GF-D8 (cell line): ENCODE data around the gene COG1.
A peak's percentile ranks its signal among the peaks of the same experiment; 100 is the strongest.

Source experiments
- DNase-seq: peaks from one replicate; lab custom pipeline; 2025; lab: John Stamatoyannopoulos, UW

Gene COG1

GRCh38 chr17:73168667-73169066, 24.2 kb upstream of the COG1 start:
- no peak for DNase-seq

- no peak for DNase-seq
These were observed 22.5 kb upstream of the COG1 start for GRCh38 chr17:73170324-73170723.

- no peak for DNase-seq
These were observed 20.6 kb upstream of the COG1 start for GRCh38 chr17:73172252-73172651.

GRCh38 chr17:73174126-73174525, 18.7 kb upstream of the COG1 start:
- no peak for DNase-seq

- no peak for DNase-seq
These were observed 16.8 kb upstream of the COG1 start for GRCh38 chr17:73175962-73176565.

- DNase-seq: no peak
These were observed 13.5 kb upstream of the COG1 start for GRCh38 chr17:73179387-73179786.

GRCh38 chr17:73179878-73180277, 13.0 kb upstream of the COG1 start:
- DNase-seq: no peak

GRCh38 chr17:73182616-73183310, 10.1 kb upstream of the COG1 start:
- no peak for DNase-seq

- peak; percentile 68 for DNase-seq
These were observed 8.5 kb upstream of the COG1 start for GRCh38 chr17:73184136-73184993.

- no peak for DNase-seq
These were observed 6.4 kb upstream of the COG1 start for GRCh38 chr17:73186283-73187050.

GRCh38 chr17:73187203-73187769, 5.6 kb upstream of the COG1 start:
- no peak for DNase-seq

- no peak for DNase-seq
These were observed 4.8 kb upstream of the COG1 start for GRCh38 chr17:73188011-73188410.

GRCh38 chr17:73189417-73190099, 3.3 kb upstream of the COG1 start:
- DNase-seq: peak; percentile 15

- peak; percentile 71 for DNase-seq
These were observed 1.2 kb upstream of the COG1 start for GRCh38 chr17:73191443-73192205.

- DNase-seq: peak; percentile 45
These were observed 505 bp upstream of the COG1 start for GRCh38 chr17:73192206-73192893.

- DNase-seq: no peak
These were observed 1.8 kb downstream of the COG1 start for GRCh38 chr17:73194514-73195222.

GRCh38 chr17:73196500-73196899, 3.6 kb downstream of the COG1 start:
- no peak for DNase-seq

- no peak for DNase-seq
These were observed 4.3 kb downstream of the COG1 start for GRCh38 chr17:73197161-73197560.
